GM12801 (cell line): Measurements from ENCODE around the gene KLK15.

Source experiments
- TF ChIP-seq, protein P1 (sequence below): IDR thresholded peaks from one replicate; pipeline ENCODE4 v1.5.1; 2011; ENCODE audit warnings: control low read depth; ENCODE audit not compliant: insufficient read length; ENCODE audit errors: extremely low read depth

Gene KLK15

DNA sequence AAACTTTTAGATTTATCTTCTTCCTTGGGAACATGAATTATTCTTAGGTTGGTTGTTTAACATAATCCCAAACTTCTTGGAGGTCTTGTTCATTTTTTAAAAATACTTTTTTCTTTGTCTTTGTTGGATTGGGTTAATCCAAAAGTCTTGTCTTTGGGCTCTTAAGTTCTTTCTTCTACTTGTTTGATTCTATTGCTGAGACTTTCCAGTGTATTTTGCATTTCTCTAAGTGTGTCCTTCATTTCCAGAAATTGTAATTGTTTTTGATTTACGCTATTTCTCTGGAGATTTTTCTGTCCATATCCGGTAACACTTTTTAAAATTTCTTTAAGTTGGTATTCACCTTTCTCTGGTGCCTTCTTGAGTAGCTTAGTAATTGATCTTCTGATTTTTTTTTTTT is 9.8 kb upstream of the KLK15 start:
- TF ChIP-seq, protein P1, sequence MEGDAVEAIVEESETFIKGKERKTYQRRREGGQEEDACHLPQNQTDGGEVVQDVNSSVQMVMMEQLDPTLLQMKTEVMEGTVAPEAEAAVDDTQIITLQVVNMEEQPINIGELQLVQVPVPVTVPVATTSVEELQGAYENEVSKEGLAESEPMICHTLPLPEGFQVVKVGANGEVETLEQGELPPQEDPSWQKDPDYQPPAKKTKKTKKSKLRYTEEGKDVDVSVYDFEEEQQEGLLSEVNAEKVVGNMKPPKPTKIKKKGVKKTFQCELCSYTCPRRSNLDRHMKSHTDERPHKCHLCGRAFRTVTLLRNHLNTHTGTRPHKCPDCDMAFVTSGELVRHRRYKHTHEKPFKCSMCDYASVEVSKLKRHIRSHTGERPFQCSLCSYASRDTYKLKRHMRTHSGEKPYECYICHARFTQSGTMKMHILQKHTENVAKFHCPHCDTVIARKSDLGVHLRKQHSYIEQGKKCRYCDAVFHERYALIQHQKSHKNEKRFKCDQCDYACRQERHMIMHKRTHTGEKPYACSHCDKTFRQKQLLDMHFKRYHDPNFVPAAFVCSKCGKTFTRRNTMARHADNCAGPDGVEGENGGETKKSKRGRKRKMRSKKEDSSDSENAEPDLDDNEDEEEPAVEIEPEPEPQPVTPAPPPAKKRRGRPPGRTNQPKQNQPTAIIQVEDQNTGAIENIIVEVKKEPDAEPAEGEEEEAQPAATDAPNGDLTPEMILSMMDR, result no peak

- TF ChIP-seq, protein P1, result no peak
These were observed 8.8 kb upstream of the KLK15 start for GRCh38 chr19:50842130-50842529.

DNA sequence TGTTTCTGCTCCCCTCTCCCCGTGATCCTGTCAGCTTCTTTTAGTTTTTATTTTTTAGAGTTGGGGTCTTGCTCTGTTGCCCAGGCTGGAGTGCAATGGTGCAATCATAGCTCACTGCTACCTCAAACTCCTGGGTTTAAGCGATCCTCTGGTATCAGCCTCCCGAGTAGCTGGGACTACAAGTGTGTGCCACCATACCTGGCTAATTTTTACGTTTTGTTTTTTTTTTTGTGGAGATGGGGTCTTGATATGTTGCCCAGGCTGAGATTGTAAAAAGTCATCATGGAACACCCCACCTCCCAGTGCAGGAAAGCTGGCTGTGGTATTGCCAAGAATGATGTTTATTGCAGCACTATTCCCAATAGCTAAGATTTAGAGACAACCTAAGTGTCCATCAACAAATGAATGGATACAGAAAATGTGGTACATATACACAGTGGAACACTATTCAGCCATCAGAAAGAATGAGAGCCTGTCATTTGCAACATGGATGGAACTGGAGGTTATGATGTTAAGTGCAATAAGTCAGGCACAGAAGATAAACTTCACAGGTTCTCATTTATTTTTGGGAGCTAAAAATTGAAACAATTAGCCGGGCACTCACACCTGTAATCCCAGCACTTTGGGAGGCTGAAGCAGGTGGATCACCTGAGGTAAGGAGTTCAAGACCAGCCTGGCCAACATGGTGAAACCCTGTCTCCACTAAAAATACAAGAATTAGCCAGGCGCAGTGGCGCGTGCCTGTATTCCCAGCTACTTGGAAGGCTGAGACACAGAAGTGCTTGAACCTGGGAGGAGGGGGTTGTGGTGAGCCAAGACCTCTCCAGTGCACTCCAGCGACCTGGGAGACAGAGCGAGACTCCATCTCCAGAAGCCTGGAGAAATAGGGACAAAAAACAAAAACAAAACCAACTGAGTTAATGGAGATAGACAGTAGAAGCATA is 6.6 kb upstream of the KLK15 start:
- TF ChIP-seq, protein P1, result no peak

DNA sequence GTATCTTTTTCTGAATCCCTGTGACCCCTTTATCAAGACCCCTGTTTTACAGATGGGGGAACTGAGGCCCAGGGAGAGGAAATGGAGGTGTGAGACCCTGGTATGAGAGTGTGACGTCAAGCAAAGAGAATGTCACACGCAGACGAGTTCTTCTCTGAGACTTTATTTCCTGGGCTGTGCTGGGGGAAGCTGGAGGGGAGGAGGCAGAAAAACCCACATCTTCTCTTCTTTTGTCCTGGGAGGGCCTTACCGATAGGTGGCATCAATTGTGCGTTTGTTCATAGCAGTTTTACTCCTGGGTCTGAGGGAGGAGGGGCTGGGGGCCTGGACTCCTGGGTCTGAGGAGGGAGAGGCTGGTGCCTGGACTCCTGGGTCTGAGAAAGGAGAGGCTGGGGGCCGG is 4.9 kb upstream of the KLK15 start:
- TF ChIP-seq, protein P1, result no peak

DNA sequence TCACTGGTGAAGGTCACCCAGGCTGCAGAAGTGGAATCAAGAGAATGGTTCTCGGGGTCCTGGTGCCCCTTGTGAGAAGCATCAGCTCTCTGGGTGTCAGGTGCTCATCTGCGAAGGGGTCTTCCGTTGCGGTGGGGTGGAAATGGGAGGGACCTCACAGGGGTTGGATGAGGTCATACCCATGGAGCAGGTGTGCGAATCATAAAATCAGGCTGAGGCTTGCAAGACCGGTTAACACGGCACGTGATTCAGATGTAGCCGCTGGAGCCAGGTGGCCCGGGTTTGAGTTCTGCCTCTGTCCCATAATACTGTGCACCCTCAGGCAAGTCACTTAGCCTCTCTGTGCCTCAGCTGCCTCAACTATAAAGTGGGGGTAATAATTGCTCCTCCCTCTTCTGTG is 3.9 kb upstream of the KLK15 start:
- TF ChIP-seq, protein P1, result no peak

GRCh38 chr19:50836543-50837195 is 3.3 kb upstream of the KLK15 start:
- TF ChIP-seq, protein P1, result no peak

- TF ChIP-seq, protein P1, result no peak
These were observed 2.6 kb upstream of the KLK15 start for GRCh38 chr19:50835785-50836542.
